Gastrocnemius medialis (tissue), 4 donors: Measurements from ENCODE around the gene CACNB1.

Experiments used
- CTCF ChIP-seq, 5 experiments: fragments of 450-650 bp in 3 of 5; fragments of 200-600 bp in 2 of 5; sonication (generic) in 2 of 5; IDR thresholded peaks in 4 of 5; conservative IDR thresholded peaks in 1 of 5; 1 replicate in 4 of 5; 2 replicates in 1 of 5; pipeline ENCODE4 v1.5.1; 2016 to 2019; ENCODE audit warnings: antibody characterized with exemption in 5 of 5, mild to moderate bottlenecking in 3 of 5, moderate library complexity in 3 of 5
- POLR2A ChIP-seq, 2 donors: fragments of 450-650 bp; IDR thresholded peaks; one replicate each; pipeline ENCODE4 v1.6.1; 2017; ENCODE audit warnings: antibody characterized with exemption in 2 of 2, mild to moderate bottlenecking in 2 of 2, moderate library complexity in 2 of 2

DNA sequence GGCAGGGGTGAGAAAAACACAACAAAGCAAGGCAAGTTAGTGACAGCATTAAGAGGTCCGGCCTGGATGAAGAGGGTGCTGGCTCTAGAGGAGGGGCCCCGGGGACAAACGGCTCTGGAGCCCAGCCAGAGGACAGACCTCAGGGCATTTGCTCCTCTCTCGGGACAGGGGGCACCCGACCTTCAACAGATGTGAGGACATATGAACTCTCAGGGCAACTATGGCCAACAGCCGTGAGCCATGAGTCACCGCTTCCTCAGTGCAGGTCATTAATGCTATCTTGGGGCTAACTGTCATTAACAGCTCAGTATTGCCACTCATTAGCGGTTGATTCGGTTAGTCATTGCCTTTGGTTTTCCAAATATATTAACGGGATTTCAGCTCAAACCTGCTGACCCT, 21.8 kb downstream of the CACNB1 start:
- TF ChIP-seq CTCF (IDR thresholded peaks at IDR 0.05 in 4 of 5, conservative IDR thresholded peaks at IDR 0.05 in 1 of 5) (no peak), POLR2A (IDR thresholded peaks at IDR 0.05) (no peak)
